Measurements from ENCODE around the gene SOX8.
"Not testable (repeated sequence)": the region's sequence is repeated elsewhere in the genome, so short reads cannot be mapped to it uniquely, and the experiment has no call there.

The SOX8 gene

DNA sequence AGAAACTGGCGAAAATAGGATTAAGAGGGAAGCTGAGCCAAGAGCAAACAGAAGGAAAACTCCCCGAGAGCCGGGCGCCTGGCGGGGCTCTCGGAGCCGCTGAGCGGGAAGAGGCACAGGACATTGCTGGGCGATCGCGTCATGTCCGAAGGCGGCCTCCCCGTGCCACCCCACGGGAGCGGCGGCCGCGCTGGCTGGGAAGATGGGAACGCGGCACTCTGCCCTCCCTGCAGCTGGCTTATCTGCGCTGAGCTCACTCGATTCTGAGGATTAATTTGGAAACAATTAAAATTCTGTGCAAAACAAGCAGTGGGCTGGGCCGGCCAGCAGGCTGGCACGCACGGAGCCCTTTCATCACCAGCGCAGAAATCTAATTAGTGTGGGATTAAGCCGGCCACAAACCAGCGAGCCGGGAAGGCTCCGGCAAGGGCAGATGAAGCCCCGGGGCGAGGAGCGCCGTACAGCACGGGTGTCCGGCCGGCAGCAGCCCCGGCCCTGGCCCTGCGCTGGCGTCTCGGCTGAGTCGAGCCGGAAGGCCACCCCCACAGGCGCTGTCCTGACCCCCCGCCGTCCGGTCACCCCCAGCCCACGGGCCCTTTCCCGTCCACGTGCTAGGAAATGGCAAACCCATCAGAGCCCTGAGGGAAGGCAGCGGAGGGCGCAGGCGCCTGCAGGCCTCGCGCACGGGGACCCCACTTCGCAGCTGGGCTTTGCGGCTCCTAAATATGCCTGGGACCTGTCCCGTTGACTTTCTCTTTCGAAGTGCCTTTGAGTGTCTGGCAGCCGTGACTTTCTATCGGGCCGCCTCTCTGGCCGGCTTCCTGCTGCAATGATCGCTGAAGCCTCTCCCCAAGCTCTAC, 37.9 kb downstream of the SOX8 start:
- Histone ChIP-seq H3K9ac (ENCODE audit: low read length in 5 of 5) (no peak overlapping the region), H3K27ac (ENCODE audit: low read depth, low read length) (no peak overlapping the region), H3K4me1 (ENCODE audit: control insufficient read depth in 5 of 5, insufficient read depth in 5 of 5, low read length in 5 of 5) (peaks cover 0 to 15% (median 14%) of the 10 kb centered on the region in 5 donors), H3K27me3 (ENCODE audit: control insufficient read depth in 5 of 5, insufficient read depth in 4 of 5, low read length in 5 of 5) (peaks cover 14 to 43% (median 35%) of the 10 kb centered on the region in 5 donors), H3K9me3 (ENCODE audit: control insufficient read depth in 5 of 5, low read length in 5 of 5) (no peaks in the 10 kb centered on the region), H3K36me3 (ENCODE audit: control insufficient read depth in 5 of 5, insufficient read depth in 5 of 5, low read length in 5 of 5) (no peaks in the 10 kb centered on the region), H3K4me3 (ENCODE audit: low read depth in 1 of 5, low read length in 5 of 5) (peak overlapping the region in 4 of 5 donors; percentile 27 to 38 (median 31))

DNA sequence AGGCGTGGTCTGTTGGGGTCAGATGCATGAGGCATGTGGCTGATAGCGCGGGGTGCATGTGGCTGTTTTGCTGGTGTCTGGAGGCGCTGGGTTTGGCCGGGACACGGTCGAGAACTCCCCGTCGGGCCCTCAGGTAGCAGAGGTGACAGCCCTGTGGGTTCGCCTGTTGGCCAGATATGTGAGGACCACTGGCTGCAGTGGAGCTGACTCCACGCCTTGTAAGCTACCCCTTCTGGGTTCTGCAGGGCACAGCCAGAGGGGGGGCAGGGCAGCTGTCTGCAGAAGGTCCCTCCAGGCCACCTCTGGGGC, 38.5 kb downstream of the SOX8 start:
- H3K9ac ChIP-seq (ENCODE audit: low read length in 5 of 5): no peak overlapping the region
- peak overlapping the region in 4 of 5 donors; percentile 27 to 38 (median 31) for H3K4me3 ChIP-seq (ENCODE audit: low read depth in 1 of 5, low read length in 5 of 5)

DNA sequence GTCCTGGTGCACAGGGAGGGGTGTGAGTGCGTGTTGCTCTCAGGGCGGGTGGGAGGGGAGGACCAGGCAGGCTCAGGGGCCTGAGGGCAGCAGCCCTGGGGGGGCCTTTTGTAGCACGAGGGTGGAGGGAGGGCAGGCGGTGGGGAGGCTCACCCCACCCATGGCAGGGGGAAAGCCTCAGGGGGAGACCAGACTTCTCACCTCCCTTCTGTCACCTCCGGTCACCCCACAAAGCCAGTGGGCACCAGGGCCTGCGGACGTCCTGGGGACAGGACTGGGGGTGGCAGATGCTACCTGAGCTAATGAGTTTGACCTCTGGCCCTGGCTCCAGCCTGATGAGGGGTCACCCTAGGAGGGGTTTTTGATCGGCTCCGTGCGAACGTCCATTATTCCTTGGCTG, 39.0 kb downstream of the SOX8 start:
- Histone ChIP-seq H3K4me1 (ENCODE audit: control insufficient read depth in 5 of 5, insufficient read depth in 5 of 5, low read length in 5 of 5) (peaks cover 0 to 15% (median 14%) of the 10 kb centered on the region in 5 donors), H3K4me3 (ENCODE audit: low read depth in 1 of 5, low read length in 5 of 5) (no peak overlapping the region), H3K9ac (ENCODE audit: low read length in 5 of 5) (no peak overlapping the region), H3K9me3 (ENCODE audit: control insufficient read depth in 5 of 5, low read length in 5 of 5) (no peaks in the 10 kb centered on the region), H3K36me3 (ENCODE audit: control insufficient read depth in 5 of 5, insufficient read depth in 5 of 5, low read length in 5 of 5) (no peaks in the 10 kb centered on the region), H3K27me3 (ENCODE audit: control insufficient read depth in 5 of 5, insufficient read depth in 4 of 5, low read length in 5 of 5) (peaks cover 18 to 51% (median 42%) of the 10 kb centered on the region in 5 donors), H3K27ac (ENCODE audit: low read depth, low read length) (no peak overlapping the region)

More for the DNA sequence above, 38.5 kb downstream of the SOX8 start:
- Histone ChIP-seq H3K27ac (ENCODE audit: low read depth, low read length) (no peak overlapping the region), H3K27me3 (ENCODE audit: control insufficient read depth in 5 of 5, insufficient read depth in 4 of 5, low read length in 5 of 5) (peaks cover 15 to 46% (median 36%) of the 10 kb centered on the region in 5 donors), H3K4me1 (ENCODE audit: control insufficient read depth in 5 of 5, insufficient read depth in 5 of 5, low read length in 5 of 5) (peaks cover 0 to 15% (median 14%) of the 10 kb centered on the region in 5 donors), H3K36me3 (ENCODE audit: control insufficient read depth in 5 of 5, insufficient read depth in 5 of 5, low read length in 5 of 5) (no peaks in the 10 kb centered on the region), H3K9me3 (ENCODE audit: control insufficient read depth in 5 of 5, low read length in 5 of 5) (no peaks in the 10 kb centered on the region)

DNA sequence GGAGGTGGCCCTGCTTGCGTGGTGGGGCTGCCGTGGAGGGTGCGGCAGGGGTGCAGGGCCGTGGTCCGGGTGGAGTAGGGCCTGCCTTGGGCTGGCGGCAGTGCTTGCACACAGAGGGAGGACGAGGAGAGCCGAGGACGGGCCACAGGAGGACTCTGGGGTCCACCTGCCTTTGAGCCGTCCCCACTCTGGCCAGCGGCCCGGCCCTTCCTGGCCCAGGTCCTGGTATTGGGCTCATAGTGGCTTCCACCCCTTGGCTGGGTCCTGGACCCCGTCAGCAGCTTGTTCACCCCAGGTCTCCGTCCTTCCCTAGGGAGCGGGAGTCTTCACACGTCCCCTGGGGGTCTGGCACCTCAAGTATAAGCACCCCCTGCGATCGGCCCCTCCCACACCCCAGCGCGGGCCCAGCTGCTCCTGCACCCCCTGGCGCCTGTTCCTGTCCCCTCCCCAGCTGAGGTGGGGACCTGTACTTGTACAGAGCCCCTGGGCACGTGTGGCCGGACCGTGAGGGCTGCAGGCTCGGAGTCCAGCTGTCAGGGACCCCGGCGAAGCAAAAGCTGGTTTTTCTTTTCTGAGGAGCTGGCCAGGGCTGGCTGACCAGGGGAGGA, 40.1 kb downstream of the SOX8 start:
- peaks cover 19 to 51% (median 42%) of the 10 kb centered on the region in 5 donors for H3K27me3 ChIP-seq (ENCODE audit: control insufficient read depth in 5 of 5, insufficient read depth in 4 of 5, low read length in 5 of 5)
- no peaks in the 10 kb centered on the region for H3K9me3 ChIP-seq (ENCODE audit: control insufficient read depth in 5 of 5, low read length in 5 of 5)
- H3K36me3 ChIP-seq (ENCODE audit: control insufficient read depth in 5 of 5, insufficient read depth in 5 of 5, low read length in 5 of 5): no peaks in the 10 kb centered on the region

DNA sequence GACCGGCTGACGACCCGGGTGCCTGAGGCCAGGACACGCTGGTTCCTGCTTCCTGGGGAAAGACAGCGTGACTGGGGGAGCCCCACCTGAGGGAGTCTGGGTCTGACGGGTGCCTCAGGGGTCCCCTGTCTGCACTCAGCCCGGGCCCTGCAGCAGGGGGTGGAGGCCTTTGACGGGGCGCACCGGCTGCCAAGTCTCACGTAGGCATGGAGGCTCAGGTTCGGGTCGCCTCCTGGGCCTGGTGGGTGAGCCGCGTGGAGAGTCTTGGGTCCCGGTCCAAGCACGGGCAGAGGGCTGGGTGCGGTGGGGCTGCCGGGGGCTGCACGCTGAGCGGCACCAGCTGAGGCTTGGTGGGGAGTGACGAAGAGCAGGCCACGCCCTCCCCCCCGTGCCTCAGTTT, 40.9 kb downstream of the SOX8 start:
- Histone ChIP-seq H3K4me3 (ENCODE audit: low read depth in 1 of 5, low read length in 5 of 5) (no peak overlapping the region), H3K27ac (ENCODE audit: low read depth, low read length) (no peak overlapping the region), H3K27me3 (ENCODE audit: control insufficient read depth in 5 of 5, insufficient read depth in 4 of 5, low read length in 5 of 5) (peaks cover 21 to 51% (median 42%) of the 10 kb centered on the region in 5 donors), H3K36me3 (ENCODE audit: control insufficient read depth in 5 of 5, insufficient read depth in 5 of 5, low read length in 5 of 5) (no peaks in the 10 kb centered on the region), H3K9me3 (ENCODE audit: control insufficient read depth in 5 of 5, low read length in 5 of 5) (no peaks in the 10 kb centered on the region), H3K4me1 (ENCODE audit: control insufficient read depth in 5 of 5, insufficient read depth in 5 of 5, low read length in 5 of 5) (peaks cover 0 to 15% (median 14%) of the 10 kb centered on the region in 5 donors), H3K9ac (ENCODE audit: low read length in 5 of 5) (no peak overlapping the region)

More for the DNA sequence above, 40.1 kb downstream of the SOX8 start:
- H3K27ac ChIP-seq (ENCODE audit: low read depth, low read length): no peak overlapping the region
- no peak overlapping the region for H3K9ac ChIP-seq (ENCODE audit: low read length in 5 of 5)
- H3K4me3 ChIP-seq (ENCODE audit: low read depth in 1 of 5, low read length in 5 of 5): no peak overlapping the region
- H3K4me1 ChIP-seq (ENCODE audit: control insufficient read depth in 5 of 5, insufficient read depth in 5 of 5, low read length in 5 of 5): peaks cover 0 to 15% (median 14%) of the 10 kb centered on the region in 5 donors

DNA sequence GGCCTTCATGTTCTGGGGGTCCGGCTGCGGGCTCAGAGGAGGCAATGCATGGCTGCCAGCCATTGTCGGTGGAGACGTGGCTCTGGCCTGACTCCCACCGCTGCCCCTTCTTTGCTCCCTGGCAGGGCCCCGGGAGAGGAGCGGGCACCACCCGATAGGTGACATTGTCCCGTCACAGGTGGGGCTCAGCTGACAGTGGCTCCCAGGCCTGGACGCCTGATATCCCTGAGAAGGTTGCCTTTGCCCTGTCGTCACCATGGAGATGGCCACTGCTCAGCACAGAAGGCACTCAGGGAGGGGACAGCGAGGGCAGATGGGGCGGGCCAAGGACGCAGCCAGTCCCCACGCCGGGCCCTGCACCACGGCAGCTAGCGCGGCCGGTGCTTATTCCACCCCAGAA, 42.6 kb downstream of the SOX8 start:
- H3K36me3 ChIP-seq (ENCODE audit: control insufficient read depth in 5 of 5, insufficient read depth in 5 of 5, low read length in 5 of 5): no peaks in the 10 kb centered on the region
- H3K4me1 ChIP-seq (ENCODE audit: control insufficient read depth in 5 of 5, insufficient read depth in 5 of 5, low read length in 5 of 5): peaks cover 0 to 12% (median 10%) of the 10 kb centered on the region in 5 donors
- no peak overlapping the region for H3K4me3 ChIP-seq (ENCODE audit: low read depth in 1 of 5, low read length in 5 of 5)
- H3K9me3 ChIP-seq (ENCODE audit: control insufficient read depth in 5 of 5, low read length in 5 of 5): no peaks in the 10 kb centered on the region
- H3K27me3 ChIP-seq (ENCODE audit: control insufficient read depth in 5 of 5, insufficient read depth in 4 of 5, low read length in 5 of 5): peaks cover 21 to 51% (median 47%) of the 10 kb centered on the region in 5 donors
- H3K9ac ChIP-seq (ENCODE audit: low read length in 5 of 5): no peak overlapping the region
- H3K27ac ChIP-seq (ENCODE audit: low read depth, low read length): no peak overlapping the region

DNA sequence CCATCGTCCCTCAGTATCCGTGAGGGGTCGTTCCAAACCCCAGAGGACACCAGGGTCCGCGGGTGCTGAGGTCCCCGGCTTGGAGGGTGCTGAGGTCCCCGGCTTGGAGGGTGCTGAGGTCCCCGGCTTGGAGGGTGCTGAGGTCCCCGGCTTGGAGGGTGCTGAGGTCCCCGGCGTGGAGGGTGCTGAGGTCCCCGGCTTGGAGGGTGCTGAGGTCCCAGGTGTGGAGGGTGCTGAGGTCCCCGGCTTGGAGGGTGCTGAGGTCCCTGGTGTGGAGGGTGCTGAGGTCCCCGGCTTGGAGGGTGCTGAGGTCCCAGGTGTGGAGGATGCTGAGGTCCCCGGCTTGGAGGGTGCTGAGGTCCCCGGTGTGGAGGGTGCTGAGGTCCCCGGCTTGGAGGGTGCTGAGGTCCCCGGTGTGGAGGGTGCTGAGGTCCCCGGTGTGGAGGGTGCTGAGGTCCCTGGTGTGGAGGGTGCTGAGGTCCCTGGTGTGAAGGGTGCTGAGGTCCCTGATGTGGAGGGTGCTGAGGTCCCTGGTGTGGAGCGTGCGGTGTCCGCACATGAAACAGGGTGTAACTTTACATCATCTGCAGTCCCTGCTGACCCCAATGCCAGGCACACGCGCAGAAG, 43.7 kb downstream of the SOX8 start:
- H3K27me3 ChIP-seq (ENCODE audit: control insufficient read depth in 5 of 5, insufficient read depth in 4 of 5, low read length in 5 of 5): peaks cover 17 to 52% (median 45%) of the 10 kb centered on the region in 5 donors
- not testable (repeated sequence) for H3K9me3 ChIP-seq (ENCODE audit: control insufficient read depth in 5 of 5, low read length in 5 of 5); H3K4me3 ChIP-seq (ENCODE audit: low read depth in 1 of 5, low read length in 5 of 5); H3K4me1 ChIP-seq (ENCODE audit: control insufficient read depth in 5 of 5, insufficient read depth in 5 of 5, low read length in 5 of 5); H3K36me3 ChIP-seq (ENCODE audit: control insufficient read depth in 5 of 5, insufficient read depth in 5 of 5, low read length in 5 of 5); H3K27ac ChIP-seq (ENCODE audit: low read depth, low read length); H3K9ac ChIP-seq (ENCODE audit: low read length in 5 of 5)

DNA sequence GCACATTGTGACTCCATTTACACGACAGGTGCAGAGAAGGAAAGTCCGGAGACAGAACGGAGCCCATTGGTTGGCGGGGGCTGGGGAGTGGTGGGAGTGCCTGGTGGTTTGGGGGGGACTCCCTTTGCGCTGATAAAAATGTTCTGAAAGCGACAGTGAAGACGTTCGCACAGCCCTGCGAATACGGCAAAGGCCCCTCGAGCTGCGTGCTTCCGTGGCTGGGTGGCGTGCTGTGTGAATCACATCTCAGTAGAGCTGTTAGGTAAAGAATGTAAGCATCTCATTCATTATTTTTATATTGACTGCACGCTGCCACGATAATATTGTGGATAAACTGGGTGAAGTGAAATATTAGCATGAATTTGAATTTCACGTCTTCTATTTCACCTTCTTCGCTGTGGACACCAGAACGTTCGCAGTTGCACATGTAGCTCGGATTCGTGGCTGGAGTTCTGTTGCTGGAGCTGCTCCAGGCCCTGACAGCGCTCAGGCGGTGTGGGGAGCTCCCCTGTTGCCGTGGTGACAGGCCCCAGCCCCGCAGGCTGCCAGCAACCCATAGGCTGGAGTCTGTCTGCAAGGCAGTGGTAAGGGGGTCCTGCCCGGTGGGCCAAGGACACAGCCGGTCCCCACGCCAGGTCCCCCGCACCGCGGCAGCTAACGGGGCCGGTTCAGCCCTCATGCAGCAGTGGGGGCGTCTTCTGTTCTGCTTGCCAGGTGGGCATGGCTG, 44.6 kb downstream of the SOX8 start:
- Histone ChIP-seq H3K27me3 (ENCODE audit: control insufficient read depth in 5 of 5, insufficient read depth in 4 of 5, low read length in 5 of 5) (peaks cover 18 to 52% (median 43%) of the 10 kb centered on the region in 5 donors), H3K36me3 (ENCODE audit: control insufficient read depth in 5 of 5, insufficient read depth in 5 of 5, low read length in 5 of 5) (no peaks in the 10 kb centered on the region), H3K27ac (ENCODE audit: low read depth, low read length) (no peak overlapping the region), H3K9ac (ENCODE audit: low read length in 5 of 5) (no peak overlapping the region), H3K9me3 (ENCODE audit: control insufficient read depth in 5 of 5, low read length in 5 of 5) (no peaks in the 10 kb centered on the region), H3K4me3 (ENCODE audit: low read depth in 1 of 5, low read length in 5 of 5) (no peak overlapping the region), H3K4me1 (ENCODE audit: control insufficient read depth in 5 of 5, insufficient read depth in 5 of 5, low read length in 5 of 5) (peaks cover 0 to 4% (median 0%) of the 10 kb centered on the region in 5 donors)

DNA sequence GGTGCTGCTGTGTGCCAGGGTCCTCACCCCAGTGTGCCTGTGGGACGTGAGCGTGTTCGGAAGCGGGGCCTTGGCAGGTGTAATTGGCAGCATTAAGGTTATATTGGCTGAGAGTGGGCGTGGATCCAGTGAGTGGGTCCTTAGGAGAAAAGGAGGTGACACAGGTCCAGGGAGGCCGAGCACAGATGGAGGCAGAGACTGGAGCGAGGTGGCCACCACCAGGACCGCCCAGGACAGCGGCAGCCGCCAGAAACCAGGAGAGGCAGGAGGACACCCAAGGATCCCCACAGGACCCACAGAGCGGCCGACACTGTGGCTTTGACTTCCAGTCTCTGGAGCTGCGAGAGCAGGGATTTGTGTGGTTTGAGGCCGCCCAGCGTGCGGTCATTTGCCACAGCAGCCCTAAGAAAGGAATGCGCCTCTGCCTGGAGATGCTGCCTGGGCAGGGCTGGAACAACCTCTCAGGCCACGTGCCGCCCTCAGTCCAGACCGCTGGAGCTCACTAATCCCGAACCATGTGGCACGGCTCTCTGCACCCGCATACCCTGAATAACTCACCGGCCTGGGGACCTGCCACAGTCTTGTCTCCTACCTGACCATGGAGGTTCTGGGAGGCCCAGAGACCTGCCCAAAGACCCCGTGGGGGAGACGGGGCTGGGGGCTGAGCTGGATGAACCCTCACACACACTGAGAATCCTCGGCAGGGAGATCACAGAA, 45.4 kb downstream of the SOX8 start:
- Histone ChIP-seq H3K4me3 (ENCODE audit: low read depth in 1 of 5, low read length in 5 of 5) (no peak overlapping the region), H3K27ac (ENCODE audit: low read depth, low read length) (no peak overlapping the region), H3K9ac (ENCODE audit: low read length in 5 of 5) (no peak overlapping the region), H3K4me1 (ENCODE audit: control insufficient read depth in 5 of 5, insufficient read depth in 5 of 5, low read length in 5 of 5) (peaks cover 0 to 4% (median 0%) of the 10 kb centered on the region in 5 donors), H3K36me3 (ENCODE audit: control insufficient read depth in 5 of 5, insufficient read depth in 5 of 5, low read length in 5 of 5) (no peaks in the 10 kb centered on the region), H3K27me3 (ENCODE audit: control insufficient read depth in 5 of 5, insufficient read depth in 4 of 5, low read length in 5 of 5) (peaks cover 22 to 48% (median 40%) of the 10 kb centered on the region in 5 donors), H3K9me3 (ENCODE audit: control insufficient read depth in 5 of 5, low read length in 5 of 5) (no peaks in the 10 kb centered on the region)

Data from subcutaneous abdominal adipose tissue (tissue), 5 donors.